Erythroblast (primary cell): ENCODE data around the gene CCDC88B.

Experiments used
- GATA1 ChIP-seq: IDR thresholded peaks from 2 replicates; pipeline ENCODE4 v1.6.1; 2011; ENCODE audit warnings: low read depth, mild to moderate bottlenecking, control low read depth, low read length, moderate library complexity
- POLR2A ChIP-seq: IDR thresholded peaks from 2 replicates; pipeline ENCODE4 v1.6.1; 2011; ENCODE audit warnings: mild to moderate bottlenecking, low read length

DNA sequence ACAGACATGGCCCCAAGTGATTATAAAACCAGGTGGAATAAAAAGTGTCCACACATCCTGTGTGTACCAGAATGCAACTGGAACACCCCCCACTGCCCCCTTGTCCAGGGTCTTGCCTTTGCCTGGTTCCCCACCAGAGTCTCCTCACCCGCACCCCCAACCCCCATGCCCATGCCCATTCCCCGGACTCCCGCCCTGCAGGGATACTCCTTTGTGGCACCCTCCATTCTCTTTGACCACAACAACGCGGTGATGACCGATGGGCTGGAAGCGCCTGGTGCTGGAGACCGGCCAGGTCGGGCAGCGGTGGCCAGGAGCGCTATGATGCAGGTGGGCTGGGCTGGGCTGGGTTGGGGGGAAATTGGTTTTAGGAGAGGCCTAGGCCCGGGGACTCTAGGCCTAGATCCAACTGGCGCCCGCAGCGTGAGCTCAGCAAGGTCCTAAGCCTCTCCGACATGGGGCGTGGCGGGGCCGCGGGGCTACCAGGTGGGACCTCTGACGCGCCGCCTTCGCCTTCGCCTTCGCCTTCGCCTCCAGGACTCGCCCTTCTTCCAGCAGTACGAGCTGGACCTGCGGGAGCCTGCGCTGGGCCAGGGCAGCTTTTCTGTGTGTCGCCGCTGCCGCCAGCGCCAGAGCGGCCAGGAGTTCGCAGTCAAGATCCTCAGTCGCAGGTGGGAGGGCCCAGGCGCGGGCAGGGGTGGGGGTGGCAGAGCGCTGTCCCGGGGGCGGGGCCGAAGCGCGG, 28.1 kb downstream of the CCDC88B start:
- TF ChIP-seq POLR2A, result no peak
- TF ChIP-seq GATA1, result no peak
